Nucleus accumbens (tissue), 56 donors: ENCODE measurements around the gene PARP15.
A peak's percentile ranks its signal among the peaks of the same experiment; 100 is the strongest.

ENCODE experiments used
- DNase-seq, 56 donors: peaks; one replicate each; lab custom pipeline; 2025; lab: John Stamatoyannopoulos, UW

The PARP15 gene

DNA sequence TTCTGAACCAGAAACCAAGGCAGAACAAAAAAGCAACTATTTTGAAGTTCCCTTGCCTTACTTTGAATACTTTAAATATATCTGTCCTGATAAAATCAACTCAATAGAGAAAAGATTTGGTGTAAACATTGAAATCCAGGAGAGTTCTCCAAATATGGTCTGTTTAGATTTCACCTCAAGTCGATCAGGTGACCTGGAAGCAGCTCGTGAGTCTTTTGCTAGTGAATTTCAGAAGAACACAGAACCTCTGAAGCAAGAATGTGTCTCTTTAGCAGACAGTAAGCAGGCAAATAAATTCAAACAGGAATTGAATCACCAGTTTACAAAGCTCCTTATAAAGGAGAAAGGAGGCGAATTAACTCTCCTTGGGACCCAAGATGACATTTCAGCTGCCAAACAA, 8.7 kb upstream of the PARP15 start:
- no peak for DNase-seq

DNA sequence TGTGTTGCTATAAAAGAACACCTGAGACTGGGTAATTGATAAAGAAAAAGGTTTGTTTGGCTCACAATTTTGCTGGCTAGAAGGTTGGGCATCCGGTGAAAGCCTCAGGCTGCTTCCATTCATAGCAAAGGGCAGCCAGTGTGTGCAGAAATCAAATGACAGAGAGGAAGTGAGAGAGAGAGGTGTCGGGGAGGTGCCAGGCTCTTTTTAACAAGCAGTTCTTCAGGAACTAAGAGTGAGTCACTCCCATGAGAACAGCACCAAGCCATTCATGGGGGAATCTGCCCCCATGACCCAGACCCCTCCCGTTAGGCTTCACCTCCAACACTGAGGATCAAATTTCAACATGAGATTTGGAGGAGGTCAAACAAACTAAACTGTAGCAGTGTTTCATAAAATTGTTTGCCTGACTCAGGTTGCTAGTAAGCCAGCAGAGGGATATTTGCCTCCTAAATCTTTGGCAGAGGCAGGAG, 4.5 kb upstream of the PARP15 start:
- DNase-seq = no peak

DNA sequence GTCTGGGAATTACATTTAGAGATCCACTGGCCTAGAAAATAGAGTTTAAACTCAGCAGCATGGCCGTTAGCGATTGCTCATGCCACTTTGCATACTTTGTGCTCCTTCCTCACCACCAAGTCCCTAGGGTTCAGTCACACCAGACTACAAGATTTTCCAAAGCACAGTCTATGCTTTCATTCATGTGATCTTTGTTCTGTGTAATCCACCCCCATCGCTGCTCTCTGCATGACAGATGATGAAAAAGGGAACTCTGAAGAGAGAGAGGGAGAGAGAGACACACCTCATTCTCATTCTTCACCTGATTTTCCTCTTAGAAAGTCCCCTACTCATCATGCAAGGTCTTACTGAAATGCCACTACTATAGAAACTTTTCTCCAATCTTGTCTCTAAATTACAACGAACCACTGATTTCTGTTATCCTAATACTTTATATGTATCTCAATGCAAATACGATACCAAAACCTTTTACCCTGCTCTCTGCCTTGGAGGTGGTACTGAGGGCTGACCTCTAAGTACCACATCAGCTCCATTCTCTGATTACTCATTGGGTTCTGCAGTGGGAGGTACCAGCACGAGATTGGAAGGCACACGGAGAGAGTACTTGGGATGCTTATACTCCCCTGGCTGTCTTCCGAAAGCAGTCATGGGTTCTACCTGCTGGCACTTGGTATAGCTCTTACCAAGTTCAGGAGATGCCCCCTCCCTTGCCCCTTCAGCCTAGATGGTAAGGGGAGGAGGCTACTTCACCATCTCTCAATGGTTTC, 1.1 kb upstream of the PARP15 start:
- DNase-seq = peak in 1 of 56 donors; percentile 5

DNA sequence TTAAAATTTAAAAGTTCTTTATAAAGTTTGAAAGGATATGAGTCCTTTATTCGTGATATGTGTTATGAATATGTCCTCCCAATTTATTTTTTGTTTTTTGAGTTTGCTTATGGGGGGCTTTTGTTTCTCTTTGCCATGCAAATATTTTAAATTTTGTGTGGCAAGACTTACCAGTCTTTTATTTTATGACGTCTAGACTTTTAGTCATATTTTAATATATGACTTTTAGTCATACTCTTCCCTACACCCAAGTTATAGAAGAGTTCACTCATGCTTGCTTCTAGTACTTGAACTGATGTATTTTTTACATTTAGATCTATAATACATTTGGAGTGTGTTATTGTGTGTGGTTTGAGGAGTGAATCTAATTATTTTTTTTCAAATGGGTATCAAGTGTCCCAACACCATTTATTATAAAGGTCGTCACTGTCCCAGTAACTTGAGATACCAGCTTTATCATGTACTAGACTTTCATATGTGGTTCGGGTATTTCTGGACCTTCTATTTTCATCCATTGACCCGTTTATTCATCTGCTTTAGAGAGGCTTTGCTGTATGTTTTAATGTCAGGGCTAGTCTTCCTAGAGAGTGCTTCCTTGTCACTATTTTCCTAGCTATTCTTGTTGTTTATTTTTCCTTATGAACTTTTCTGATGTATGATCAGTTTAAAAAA, 755 bp downstream of the PARP15 start:
- no peak for DNase-seq

DNA sequence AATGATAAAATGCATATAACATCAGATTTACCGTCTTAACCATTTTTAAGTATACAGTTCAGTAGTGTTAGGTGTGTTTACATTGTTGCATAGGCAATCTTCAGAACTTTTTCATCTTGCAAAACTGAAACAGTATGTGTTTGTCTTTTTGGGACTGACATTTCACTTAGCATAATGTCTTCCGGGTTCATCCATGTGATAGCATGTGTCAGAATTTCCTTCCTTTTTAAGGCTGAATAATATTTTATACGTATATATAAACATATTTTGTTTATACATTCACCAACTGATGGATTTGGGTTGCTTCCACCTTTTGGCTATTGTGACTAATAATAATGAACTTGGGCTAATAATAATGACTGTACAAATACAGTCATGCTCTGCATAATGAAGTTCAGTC, 3.0 kb downstream of the PARP15 start:
- no peak for DNase-seq

DNA sequence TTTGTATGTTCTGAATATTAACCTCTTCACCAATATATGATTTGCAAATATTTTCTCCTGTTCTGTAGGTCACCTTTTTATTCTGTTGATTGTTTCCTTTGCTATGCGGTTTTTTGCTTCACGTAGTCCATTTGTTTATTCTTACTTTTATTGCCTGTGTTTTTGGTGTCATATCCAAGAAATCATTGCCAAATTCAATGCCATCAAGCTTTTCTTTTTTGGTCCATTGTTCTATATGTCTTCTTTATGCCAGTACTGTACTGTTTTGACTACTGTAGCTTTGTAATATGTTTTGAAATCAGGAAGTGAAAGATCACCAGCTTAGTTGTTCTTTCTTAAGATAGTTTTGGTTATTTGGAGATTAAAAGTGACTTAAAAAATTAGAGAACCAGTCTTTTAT, 4.2 kb downstream of the PARP15 start:
- DNase-seq = no peak

DNA sequence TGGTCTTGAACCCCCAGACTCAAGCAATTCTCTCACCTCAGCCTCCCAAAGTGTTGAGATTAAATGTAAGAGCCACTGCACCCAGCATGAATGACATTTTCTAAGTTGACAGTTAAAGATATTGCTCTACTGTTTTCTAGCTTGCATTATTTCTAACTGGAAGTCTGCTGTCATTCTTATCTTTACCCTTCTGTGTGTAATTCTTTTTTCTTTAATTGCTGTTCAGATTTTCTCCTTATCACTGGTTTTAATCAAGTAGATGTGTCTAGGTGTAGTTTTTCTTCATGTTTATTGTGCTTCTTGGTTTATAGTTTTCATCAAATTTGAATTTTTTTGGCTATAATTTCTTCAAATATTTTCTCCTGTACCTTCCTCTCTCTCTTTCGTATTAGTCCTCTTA, 4.9 kb downstream of the PARP15 start:
- no peak for DNase-seq

DNA sequence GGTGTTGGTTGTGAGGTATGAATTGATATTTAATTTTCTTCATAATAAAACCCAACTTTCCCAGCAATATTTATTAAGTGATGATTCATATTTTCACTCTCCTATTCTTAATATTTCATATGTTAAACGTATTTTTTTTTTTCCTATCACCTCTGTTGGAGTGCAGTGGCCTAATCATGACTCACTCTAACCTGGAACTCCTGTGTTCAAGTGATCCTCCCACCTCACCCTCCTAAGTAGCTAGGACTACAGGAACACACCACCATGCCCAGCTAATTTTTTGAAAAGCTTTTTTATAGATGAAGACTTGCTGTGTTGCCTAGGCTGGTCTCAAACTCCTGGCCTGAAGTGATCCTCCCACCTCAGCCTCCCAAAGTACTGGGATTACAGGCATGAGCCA, 8.6 kb downstream of the PARP15 start:
- no peak for DNase-seq

DNA sequence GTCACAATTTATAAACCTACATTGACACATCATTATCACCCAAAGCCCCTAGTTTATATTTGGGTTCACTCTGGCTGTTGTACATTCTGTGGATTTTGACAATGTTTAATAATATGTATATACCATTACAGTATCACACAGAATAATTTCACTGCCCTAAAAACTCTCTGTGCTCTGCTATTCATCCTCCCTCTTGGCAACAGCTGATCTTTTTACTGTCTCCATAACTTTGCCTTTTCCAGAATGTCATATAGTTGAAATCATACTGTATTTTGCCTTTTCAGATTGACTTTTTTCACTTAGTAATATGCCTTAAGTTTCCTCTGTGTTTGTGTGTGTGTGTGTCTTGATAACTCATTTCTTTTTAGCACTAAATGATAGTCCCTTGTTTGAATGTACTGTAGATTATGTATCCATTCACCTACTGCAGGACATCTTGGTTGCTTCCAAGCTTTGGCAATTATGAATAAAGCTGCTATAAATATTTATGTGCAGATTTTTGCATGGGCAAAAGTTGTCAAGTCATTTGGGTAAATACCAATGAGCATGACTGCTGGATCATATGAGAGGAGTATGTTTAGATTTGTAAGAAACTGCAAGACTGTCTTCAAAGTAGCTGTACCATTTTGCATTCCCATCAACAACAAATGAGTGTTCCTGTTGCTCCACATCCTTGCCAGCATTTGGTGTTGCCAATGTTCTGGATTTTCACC, 9.5 kb downstream of the PARP15 start:
- no peak for DNase-seq

DNA sequence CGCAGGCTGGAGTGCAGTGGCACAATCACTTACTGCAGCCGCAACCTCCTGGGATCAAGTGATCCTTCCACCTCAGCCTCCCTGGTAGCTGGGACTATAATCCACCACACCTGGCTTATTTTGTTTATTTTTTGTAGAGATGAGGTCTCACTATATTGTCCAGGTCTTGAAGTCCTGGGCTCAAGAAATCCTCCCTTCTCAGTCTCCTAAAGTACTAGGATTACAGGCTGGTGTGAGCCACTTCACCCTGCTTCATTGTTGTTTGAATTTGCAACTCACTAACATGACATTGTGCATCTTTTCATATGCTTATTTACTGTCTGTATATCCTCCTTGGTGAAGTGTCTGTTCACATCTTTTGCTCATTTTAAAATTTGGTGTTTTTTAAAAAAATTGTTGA, 10.1 kb downstream of the PARP15 start:
- DNase-seq = no peak

DNA sequence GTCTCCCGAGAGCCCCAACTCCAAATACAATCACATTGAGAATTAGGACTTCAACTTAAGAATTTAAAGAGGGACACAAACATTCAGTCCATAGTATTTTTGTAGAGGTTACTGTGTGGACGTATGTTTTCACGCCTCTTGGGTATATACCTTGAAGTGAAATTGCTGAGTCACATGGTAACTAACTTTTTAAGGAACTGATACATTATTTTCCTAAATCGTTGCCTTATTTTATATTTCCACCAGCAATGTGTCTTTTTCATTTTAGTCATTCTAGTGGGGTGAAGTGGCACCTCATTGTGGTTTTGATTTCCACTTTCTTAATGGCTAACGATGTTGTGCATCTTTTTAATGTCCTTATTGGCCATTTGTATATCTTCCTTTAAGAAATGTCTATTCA, 11.8 kb downstream of the PARP15 start:
- DNase-seq = no peak

DNA sequence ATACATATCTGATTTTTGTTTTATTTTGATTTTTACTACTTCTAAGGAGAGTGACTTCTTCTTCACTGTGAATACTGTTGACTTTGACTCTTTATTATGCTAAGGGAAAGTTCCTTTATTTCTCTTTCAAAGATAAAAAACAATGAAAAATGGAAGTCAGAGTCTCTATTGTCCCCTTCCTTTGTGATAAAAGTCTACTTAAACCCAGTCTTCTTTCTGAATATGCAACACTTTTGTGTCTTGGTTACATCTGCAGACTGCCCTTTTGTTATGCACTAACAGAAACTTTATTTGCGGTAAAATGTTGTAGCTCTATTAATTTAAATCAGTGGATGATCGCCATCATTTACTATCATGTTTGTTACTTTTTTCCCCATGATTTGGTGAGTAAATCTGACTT, 13.2 kb downstream of the PARP15 start:
- no peak for DNase-seq

DNA sequence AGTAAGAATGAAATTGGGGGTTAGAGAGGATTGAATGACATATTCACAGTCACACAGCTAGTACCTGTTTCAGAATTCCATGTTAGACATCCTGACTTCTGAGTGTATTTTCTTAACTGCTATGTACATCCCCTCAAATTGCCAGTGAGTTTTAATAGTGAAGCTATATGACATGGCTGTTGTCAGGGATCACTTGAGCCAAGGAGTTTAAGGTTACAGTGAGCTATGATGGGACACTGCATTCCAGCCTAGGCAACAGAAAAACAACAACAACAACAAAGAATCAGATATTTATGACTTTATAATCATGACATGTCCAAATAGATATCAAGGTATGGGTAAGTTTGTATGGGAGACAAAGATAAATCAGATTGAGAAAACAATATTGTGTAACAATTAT, 16.6 kb downstream of the PARP15 start:
- DNase-seq = no peak

DNA sequence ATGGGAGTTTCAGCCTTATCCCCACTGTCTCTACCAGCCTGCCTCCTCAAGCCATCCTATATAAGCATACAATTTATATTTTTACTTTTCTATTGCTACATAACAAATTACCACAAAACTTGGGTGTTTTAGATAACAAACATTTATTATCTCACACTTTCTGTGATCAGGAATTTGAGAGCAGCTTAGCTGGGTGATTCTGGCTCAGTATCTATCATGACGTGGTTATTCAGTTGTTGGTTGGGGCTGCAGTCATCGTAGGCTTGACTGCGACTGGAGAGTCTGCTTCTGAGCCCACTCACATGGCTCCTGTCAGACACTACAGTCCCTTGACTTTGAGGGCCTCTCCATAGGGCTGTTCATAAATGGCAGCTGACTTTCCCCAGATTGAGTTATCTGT, 20.7 kb downstream of the PARP15 start:
- DNase-seq = no peak

DNA sequence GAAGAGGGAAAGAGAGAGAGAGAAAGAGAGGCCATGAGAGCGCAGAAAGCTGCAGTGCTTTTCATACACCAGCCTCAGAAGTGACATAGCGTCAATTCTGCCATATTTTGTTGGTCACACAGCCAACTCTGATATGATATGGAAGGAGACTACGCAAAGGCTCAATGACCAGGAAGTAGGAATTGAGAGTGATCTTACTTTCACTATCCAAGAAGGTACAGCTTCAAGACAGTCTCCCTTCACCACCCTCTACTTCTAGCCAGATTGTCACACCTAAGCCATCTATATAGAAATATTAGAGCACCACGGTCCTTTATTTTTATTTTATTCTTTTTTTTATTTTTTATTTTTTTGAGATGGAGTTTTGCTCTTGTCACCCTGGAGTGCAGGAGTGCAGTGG, 21.1 kb downstream of the PARP15 start:
- no peak for DNase-seq

DNA sequence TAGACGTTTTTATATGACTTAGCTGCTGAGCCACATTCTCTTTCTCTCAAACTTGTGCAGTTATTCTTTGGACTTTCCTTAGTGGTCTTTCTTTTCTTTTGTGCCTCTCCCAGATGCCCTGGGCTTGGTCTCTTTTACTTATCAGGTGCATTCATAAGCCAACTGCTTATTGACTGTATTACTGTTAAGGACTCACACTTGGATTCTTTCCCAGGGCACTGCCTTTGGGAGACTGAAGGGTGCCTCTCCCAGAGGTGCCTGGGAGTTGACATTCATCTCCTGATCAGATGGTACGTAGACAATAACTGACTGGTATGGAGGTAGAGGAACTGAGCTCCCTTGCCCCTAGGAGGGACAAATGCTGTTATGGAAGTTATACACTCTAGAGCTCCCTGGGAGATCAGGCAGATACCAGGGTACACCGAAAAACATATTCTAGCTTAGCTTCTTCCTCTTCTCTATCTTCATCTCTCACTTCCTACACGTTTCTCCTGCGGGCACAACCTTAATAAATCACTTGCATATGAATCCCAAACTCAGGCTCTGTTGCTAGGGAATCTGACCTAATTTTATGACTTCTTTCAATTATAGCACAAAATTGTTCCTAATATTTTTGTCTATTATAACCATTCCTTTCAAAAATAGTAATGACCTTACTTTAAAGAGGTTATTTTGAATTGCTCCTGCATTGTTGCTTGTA, 24.7 kb downstream of the PARP15 start:
- no peak for DNase-seq

DNA sequence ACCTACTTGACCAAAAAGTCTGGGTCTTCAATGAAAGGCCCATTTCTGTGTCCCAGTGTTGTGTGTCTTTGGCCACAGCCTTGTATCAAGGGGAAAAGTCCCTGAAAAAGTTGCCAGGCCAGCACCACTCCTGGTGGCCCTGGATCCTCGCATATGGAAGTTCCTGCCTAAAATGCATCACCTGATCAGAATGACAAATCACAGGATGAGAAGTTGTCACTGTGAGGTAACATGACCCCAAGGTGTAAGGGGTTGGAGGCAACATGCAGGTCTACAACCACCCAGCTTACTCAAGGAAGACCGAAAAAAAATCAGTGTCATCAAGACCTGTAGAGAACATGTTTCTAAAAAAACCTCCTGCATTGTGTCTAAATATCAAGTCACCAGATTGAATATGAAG, 25.6 kb downstream of the PARP15 start:
- peak in 1 of 56 donors; percentile 1 for DNase-seq

DNA sequence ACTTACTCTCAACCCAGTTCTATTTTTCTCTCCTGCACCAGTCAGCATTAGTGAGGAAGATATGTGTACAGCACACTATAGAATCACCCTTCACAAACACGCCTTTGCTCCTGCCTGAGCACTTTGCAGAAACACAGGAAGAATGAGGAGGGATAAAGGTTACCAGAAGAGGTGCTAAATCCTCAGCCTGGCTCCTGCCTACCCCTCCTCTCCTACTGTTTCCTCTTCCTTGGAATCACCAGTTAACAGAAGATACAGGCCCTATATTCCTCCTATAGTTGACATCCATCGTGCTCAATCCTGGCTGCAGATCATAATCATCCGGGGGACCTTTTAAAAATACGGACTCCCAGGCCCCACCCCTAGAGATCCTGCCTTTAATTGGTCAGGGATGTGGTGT, 28.9 kb downstream of the PARP15 start:
- DNase-seq = no peak

DNA sequence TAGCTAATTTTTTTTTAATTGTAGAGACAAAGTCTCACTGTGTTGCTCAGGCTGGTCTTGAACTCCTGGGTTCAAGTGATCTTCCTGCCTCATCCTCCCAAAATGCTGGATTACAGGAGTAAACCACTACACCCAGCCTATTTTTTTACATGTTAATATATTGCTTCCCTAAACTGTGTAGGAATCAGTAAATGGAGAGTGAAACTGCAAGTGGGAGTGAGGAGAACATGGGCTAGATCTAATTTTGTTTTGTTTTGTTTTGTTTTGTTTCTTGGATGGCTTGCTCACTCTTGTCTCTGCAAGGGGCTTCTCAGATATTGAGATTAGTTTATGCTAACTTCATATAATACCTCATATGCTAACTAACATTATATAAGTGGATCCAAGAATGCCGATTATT, 31.5 kb downstream of the PARP15 start:
- DNase-seq = no peak

DNA sequence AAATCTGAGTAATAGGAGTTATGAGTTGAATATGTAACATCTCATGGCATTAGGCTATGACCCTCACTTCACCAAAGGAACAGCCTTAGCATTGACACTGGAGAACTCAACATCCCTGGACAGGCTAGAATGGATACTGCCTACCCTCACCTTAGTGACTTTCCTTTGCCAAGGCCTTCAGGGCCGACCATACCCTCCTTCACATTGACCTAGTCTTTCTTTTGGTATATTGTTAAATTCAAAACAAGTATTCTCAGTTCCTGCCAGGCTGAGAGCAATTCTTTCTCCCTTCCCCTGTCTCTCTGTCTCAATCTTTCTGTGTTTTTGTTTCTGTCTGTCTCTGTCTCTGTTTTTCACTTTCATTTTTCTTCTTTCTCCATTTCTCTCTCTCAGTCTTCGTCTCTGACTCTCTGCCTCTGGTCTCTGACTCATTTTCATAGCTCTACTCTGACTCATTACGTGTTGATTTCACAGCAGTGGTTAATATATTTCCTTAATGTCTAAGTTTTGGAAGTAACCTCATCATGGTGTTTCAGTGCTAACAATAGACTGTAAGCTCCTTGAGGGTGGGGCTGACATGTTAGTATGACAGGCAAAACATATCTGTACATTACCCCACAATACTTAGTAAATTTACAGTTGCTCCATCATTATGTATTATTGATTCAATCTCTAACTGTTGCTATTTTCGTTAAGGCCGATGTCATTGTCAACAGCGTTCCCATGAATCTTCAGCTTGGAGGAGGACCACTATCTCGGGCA, 32.5 kb downstream of the PARP15 start:
- no peak for DNase-seq
